ENCODE measurements around the gene SIGLEC5. TPM values are rescaled to one million over a fixed set of nuclear protein-coding genes. Genes with fewer than 3 reads are reported as not detected.

Gene SIGLEC5
- total and polyA plus RNA-seq, 2 of the 8 experiments (the other 6 are each of a cell fraction or from before 2014, with no cell fraction given): not detected

- Histone ChIP-seq H3K4me1 (replicated peaks in 1 of 4; ENCODE audit: control insufficient read depth in 3 of 4, insufficient read depth in 4 of 4, low read length in 3 of 4) (no peaks in the 10 kb centered on the region), H2BK120ac (replicated peaks; ENCODE audit: low read depth, low read length) (no peak overlapping the region)
- 17% methylated on average over 9 of the region's 10 CpGs; no CpG with 5 or more reads in 1 of the 2 experiments for WGBS, 2 experiments (ENCODE audit: extremely low coverage in 1 of 2, insufficient coverage in 1 of 2, insufficient read length in 1 of 2, insufficient replicate concordance in 2 of 2, low coverage in 1 of 2, low lambda C conversion rate in 2 of 2, missing lambda C conversion rate in 1 of 2)
Observed at GRCh38 chr19:51660975-51661600, 30.9 kb upstream of the SIGLEC5 start.

More at GRCh38 chr19:51660975-51661600, 30.9 kb upstream of the SIGLEC5 start:
- FAIRE-seq (peak; percentile 74), DNase-seq (ENCODE audit: low read depth in 1 of 2, low spot score in 2 of 2) (peak in 1 of 2 experiments; percentile 75)
- H3K9ac ChIP-seq (replicated peaks in 1 of 4; ENCODE audit: extremely low read depth in 1 of 4, low read depth in 3 of 4, low read length in 3 of 4): no peak overlapping the region
- no peak overlapping the region for H3K4ac ChIP-seq (replicated peaks; ENCODE audit: insufficient read length, low read depth, low read length)
- CTCF ChIA-PET (ENCODE audit: partially characterized antibody): interaction anchor here (0.6 to 7.0 kb wide), 35 partner anchors 9 to 365 kb away, joined by 3 to 83 read pairs (median 3); no protein-coding TSS in a partner anchor
- no peak overlapping the region for H2BK5ac ChIP-seq (ENCODE audit: low read depth, low read length)
- H3K56ac ChIP-seq (replicated peaks; ENCODE audit: insufficient read length, low read depth, low read length): no peak overlapping the region
- no peaks in the 10 kb centered on the region for H3K23me2 ChIP-seq (ENCODE audit: low read depth, low read length)
- H3K4me3 ChIP-seq (ENCODE audit: extremely low read depth in 1 of 4, insufficient read depth in 2 of 4, low read depth in 3 of 4, low read length in 4 of 4): no peak overlapping the region
- H3K27ac ChIP-seq (ENCODE audit: low read depth, low read length): no peak overlapping the region
- H3K9me3 ChIP-seq (ENCODE audit: insufficient read depth in 2 of 2, low read depth in 1 of 2, low read length in 1 of 2): 0 out of 4 replicates have a peak, but pooled peaks cover 3 to 5% of the 10 kb centered on the region in 2 experiments
- no peaks in the 10 kb centered on the region for H3K79me1 ChIP-seq (ENCODE audit: low read depth, low read length)
- H3K14ac ChIP-seq (ENCODE audit: insufficient read length): no peak overlapping the region
- no peaks in the 10 kb centered on the region for H3K36me3 ChIP-seq (ENCODE audit: control insufficient read depth in 2 of 4, insufficient read depth in 4 of 4, low read length in 3 of 4)
- H3K23ac ChIP-seq (ENCODE audit: insufficient read length): no peak overlapping the region
- H2AFZ ChIP-seq (ENCODE audit: low read length): no peak overlapping the region
- no peak overlapping the region for H3K18ac ChIP-seq (ENCODE audit: extremely low read depth, low read length)
- H4K20me1 ChIP-seq (replicated peaks in 1 of 2; ENCODE audit: control insufficient read depth in 1 of 2, insufficient read depth in 2 of 2, low read length in 2 of 2): no peaks in the 10 kb centered on the region
- H4K91ac ChIP-seq (replicated peaks; ENCODE audit: insufficient read length, low read length): no peak overlapping the region
- POLR2A ChIA-PET (ENCODE audit: partially characterized antibody): interaction anchor here (0.6 to 1.0 kb wide), 3 partner anchors 21 to 499 kb away, joined by 3 read pairs; no protein-coding TSS in a partner anchor
- H3K4me2 ChIP-seq (ENCODE audit: insufficient read depth in 1 of 2, low read depth in 2 of 2, low read length in 2 of 2): no peak overlapping the region
- peak; percentile 73 to 83 for TF ChIP-seq RAD21 (IDR thresholded peaks at IDR 0.05 in 1 of 2, conservative IDR thresholded peaks at IDR 0.05 in 1 of 2; ENCODE audit: low read depth in 2 of 2, low read length in 2 of 2)
- no peak for TF ChIP-seq HDAC6 (IDR thresholded peaks at IDR 0.05; ENCODE audit: low read depth, low read length)
- TF ChIP-seq CTCF (IDR thresholded peaks at IDR 0.05; ENCODE audit: control extremely low read depth in 1 of 3, insufficient read depth in 1 of 3, low read depth in 1 of 3, low read length in 3 of 3): peak; percentile 60 to 77 (median 64)
- H4K5ac ChIP-seq (ENCODE audit: insufficient read length, low read depth, low read length): no peak overlapping the region
- peaks cover 0 to 2% (median 0%) of the 10 kb centered on the region in 4 experiments; a peak in 1 of 7 replicates for H3K27me3 ChIP-seq (replicated peaks in 1 of 4; ENCODE audit: control insufficient read depth in 3 of 4, extremely low read depth in 1 of 4, insufficient read depth in 3 of 4, low read length in 3 of 4)
- no peaks in the 10 kb centered on the region for H3K79me2 ChIP-seq (ENCODE audit: control insufficient read depth in 1 of 2, insufficient read depth in 2 of 2, low read length in 2 of 2)
- no peak overlapping the region for H2BK12ac ChIP-seq (ENCODE audit: low read depth, low read length)
- H2BK15ac ChIP-seq (ENCODE audit: low read length): no peak overlapping the region
- H4K8ac ChIP-seq (ENCODE audit: extremely low read depth, insufficient read depth, low read length): no peak overlapping the region
- H2BK20ac ChIP-seq (ENCODE audit: low read length): no peak overlapping the region
- no peak overlapping the region for H2AK5ac ChIP-seq (ENCODE audit: low read depth, low read length)
